ENCODE results near the gene COL9A1. TPM values are rescaled to one million over a fixed set of nuclear protein-coding genes. Genes with fewer than 3 reads are reported as not detected.

COL9A1 gene
- total RNA-seq, 1 experiment from 2014 or later, result 7.8 TPM

GRCh38 chr6:70338775-70339174 is 35.9 kb upstream of the COL9A1 start:
- H3K4me1 Mint-ChIP-seq, result peaks cover 4 to 7% of the 10 kb centered on the region in 2 experiments; a peak in 3 of 4 replicates
- Histone ChIP-seq H3K27me3 (ENCODE audit: insufficient read depth, low read length) (no peaks in the 10 kb centered on the region), H2BK12ac (ENCODE audit: insufficient read length, low read depth, low read length) (no peak overlapping the region), H3K18ac (ENCODE audit: insufficient read length, low read depth, low read length) (no peak overlapping the region), H3K23ac (ENCODE audit: insufficient read length, low read depth, low read length) (no peak overlapping the region), H3K9me3 (ENCODE audit: control insufficient read depth, low read depth, low read length) (no peaks in the 10 kb centered on the region), H3K4me2 (ENCODE audit: insufficient read depth, insufficient read length, low read length) (no peak overlapping the region), H3K56ac (ENCODE audit: insufficient read length, low read depth, low read length) (no peak overlapping the region), H2AK5ac (ENCODE audit: insufficient read length, low read length) (no peak overlapping the region), H4K5ac (ENCODE audit: insufficient read length, low read depth, low read length) (no peak overlapping the region), H4K20me1 (ENCODE audit: control insufficient read depth, insufficient read depth, insufficient read length) (no peaks in the 10 kb centered on the region), H3K23me2 (ENCODE audit: insufficient read length, low read depth, low read length, poor library complexity, severe bottlenecking) (no peaks in the 10 kb centered on the region), H3T11ph (ENCODE audit: low read length) (no peak overlapping the region), H3K14ac (ENCODE audit: insufficient read depth, low read length) (no peak overlapping the region), H3K79me1 (ENCODE audit: insufficient read depth, low read depth, low read length, poor library complexity, severe bottlenecking) (no peaks in the 10 kb centered on the region), H4K8ac (replicated peaks; ENCODE audit: insufficient read length, low read depth, low read length) (no peak overlapping the region), H2BK120ac (ENCODE audit: low read depth, low read length, poor library complexity, severe bottlenecking) (no peak overlapping the region), H2BK15ac (ENCODE audit: low read depth, low read length) (no peak overlapping the region), H3K27ac (ENCODE audit: insufficient read length, low read depth, low read length) (no peak overlapping the region), H2BK20ac (ENCODE audit: low read depth, low read length, poor library complexity, severe bottlenecking) (no peak overlapping the region), H2AFZ (ENCODE audit: low read length) (no peak overlapping the region), H3K4me1 (ENCODE audit: insufficient read depth, low read length) (no peaks in the 10 kb centered on the region), H3K79me2 (ENCODE audit: insufficient read depth, low read length) (no peaks in the 10 kb centered on the region), H3K4ac (ENCODE audit: low read depth, low read length) (no peak overlapping the region), H3K9ac (ENCODE audit: extremely low read depth, insufficient read length, low read length) (no peak overlapping the region), H4K91ac (ENCODE audit: insufficient read length, low read depth, low read length) (no peak overlapping the region), H2BK5ac (ENCODE audit: insufficient read length, low read length) (no peak overlapping the region)
- no peaks in the 10 kb centered on the region; a peak in 3 of 7 replicates for H3K36me3 Mint-ChIP-seq (ENCODE audit: insufficient read depth in 1 of 3, low read depth in 3 of 3)
- no peak for TF ChIP-seq CTCF (conservative IDR thresholded peaks at IDR 0.05)
- H3K9me3 Mint-ChIP-seq, result peaks cover 9 to 15% of the 10 kb centered on the region in 2 experiments; a peak in 4 of 5 replicates
- H3K4me3 Mint-ChIP-seq, result no peak overlapping the region
- no peak overlapping the region for H3K27ac Mint-ChIP-seq
- no peak for DNase-seq
- peaks cover 3% of the 10 kb centered on the region for H3K27me3 Mint-ChIP-seq (ENCODE audit: low read depth)

Measured in H9 (cell line).